GM19240 (cell line): ENCODE measurements around the gene HECTD2.
"Not testable (repeated sequence)": the region's sequence is repeated elsewhere in the genome, so short reads cannot be mapped to it uniquely, and the experiment has no call there.

Source experiments
- DNase-seq: peaks from one replicate; pipeline ENCODE4 v3.0.0; 2011; ENCODE audit warnings: low spot score; ENCODE audit not compliant: insufficient read length

Gene HECTD2

DNA sequence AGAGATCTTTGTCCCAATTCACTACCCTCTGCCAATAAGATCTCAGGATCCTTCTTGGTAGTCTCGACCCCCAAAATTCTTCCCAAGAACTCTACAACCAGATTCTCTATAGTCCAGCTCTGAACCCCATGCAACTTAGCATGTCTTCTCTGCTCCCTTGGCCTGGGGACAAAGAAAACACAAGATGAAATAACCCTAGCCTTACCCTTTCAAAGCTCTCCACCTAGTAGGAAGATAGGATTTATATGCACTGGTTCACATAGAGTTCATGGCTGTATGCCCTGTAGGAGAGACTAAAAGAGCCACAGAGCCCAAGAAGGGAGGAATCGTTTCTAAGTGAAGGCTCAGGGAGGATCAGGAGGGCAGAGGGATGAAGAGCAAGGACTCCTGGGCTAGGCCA, 126.6 kb downstream of the HECTD2 start:
- DNase-seq = no peak

DNA sequence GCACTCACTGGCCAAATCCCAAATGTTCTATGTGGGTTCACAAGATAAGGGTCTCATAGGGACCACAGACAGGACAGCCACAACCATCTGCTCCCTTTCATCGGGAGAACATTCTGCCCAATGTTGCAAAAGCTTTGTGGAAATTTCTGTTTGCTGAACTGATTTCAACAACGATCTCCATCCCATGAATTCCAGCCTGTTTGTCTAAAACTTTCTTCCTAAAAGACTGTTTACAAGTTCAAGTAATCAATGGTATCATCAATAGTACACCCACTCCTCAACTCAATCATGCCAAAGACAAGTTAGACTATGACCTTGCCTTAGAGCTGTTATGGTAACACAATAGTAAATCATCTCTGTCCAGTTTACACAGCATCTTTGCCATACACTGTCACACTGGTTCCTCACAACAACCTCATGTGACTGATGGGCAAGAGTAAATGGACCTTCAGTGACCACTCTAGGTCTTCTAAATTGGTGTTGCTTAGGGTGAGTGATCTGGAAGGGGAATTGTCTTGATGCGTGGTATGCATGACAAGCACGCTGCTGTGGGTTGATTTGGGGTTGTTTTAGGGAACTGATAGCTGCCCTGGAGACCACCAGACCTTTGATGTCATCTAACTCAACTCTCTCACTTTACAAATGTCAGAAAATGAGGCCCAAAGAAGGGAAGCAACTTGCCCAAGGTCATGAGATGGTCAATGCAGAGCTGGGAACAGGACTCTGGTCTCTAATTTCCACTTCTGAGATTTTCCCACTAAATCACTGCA, 127.7 kb downstream of the HECTD2 start:
- DNase-seq = no peak

DNA sequence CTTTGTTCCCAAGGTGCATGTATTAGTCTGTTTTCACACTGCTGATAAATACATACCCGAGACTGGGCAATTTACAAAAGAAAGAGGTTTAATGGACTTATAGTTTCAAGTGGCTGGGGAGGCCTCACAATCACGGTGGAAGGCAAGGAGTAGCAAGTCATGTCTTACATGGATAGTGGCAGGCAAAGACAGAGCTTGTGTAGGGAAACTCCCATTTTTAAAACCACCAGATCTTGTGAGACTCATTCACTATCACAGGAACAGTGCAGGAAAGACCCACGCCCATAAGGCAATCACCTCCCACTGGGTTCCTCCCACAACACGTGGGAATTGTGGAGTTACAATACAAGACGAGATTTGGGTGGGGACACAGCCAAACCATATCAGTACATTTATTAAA, 129.8 kb downstream of the HECTD2 start:
- no peak for DNase-seq

DNA sequence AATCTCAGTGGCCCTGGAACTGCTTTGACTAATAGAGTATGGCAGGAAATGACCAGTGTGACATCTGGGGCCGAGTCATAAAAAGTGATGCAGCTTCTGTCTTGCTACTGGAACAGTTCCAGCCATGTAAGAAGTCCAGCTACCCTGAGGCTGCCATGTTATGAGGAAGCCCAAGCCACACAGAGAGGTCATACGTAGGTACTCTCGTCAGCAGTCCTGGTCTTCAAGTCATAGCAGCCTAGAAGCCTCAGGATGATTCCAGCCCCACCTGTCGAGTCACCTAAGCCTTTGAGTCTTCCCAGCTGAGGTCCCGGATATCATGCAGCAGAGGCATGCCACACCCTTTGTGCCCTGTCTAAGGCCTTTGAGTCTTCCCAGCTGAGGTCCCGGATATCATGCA, 130.6 kb downstream of the HECTD2 start:
- no peak for DNase-seq

DNA sequence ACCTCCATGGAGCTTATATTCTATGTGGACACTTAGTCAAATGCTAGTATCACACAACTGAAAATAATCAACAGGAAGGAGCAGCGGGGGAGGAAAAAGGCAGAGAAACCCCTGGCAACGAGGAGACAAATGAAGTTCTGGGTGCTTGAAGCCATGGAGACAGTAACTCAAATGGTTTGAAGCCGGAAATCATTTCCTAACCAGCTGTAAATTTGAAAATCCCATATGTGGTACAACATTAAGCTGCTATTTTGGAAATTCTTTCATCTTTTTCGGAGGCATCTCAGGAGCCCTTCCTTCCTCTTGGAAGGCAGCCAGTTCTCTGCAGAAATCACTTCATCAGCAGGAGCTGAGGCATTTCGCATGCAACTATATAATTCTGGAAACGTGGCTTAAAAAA, 131.3 kb downstream of the HECTD2 start:
- no peak for DNase-seq

DNA sequence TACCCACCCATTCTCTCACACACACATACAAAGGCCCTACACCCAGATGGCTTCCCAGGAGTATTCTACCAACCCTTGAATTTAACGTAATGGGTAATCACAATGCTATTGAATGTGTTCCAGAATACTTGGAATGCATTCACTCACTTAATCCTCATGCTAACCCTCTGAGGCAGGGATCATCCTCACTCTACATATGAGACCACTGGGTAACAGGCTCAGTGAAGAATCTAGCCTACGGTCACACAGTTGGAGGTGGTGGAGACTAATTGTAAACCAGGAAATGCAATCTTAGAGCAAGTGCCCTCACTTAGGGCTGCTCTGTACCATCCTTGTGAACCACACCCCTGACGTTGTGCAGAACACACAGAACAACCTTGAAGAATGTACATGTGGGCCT, 135.2 kb downstream of the HECTD2 start:
- no peak for DNase-seq

DNA sequence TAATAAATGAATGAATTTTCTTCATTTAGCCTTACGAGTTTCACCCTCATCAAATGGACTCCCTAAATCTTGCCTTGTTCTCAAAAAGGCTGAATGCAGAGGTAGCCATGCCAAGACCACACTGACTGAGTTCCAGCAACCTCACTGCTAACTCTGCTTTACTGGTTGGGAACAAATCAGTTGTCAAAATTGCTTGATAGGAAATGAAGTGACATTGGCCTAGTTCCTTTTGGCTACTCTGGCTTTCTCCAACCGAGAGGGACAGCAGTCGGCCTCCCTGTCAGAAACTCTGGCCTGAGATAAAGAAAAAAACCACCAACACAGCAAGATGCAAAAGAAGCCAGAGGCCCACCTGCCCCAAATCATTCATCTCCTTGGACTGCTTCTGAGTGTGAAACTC, 135.7 kb downstream of the HECTD2 start:
- no peak for DNase-seq

DNA sequence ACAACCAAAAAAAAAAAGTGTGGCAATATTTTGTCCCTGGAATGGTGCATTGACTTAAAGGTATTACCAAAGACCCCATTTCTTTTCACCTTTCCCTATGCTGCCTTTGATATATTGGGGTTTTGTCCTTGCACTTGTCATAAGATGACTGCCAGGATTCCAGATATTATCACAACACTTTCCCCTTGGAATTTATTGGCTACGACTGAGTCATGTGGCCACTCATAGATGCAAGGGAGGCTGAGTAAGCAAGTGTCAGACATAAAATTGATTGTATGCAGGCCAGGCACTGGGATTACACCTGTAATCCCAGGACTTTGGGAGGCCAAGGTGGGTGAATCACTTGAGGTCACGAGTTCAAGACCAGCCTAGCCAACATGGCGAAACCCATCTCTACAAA, 139.1 kb downstream of the HECTD2 start:
- DNase-seq = no peak

DNA sequence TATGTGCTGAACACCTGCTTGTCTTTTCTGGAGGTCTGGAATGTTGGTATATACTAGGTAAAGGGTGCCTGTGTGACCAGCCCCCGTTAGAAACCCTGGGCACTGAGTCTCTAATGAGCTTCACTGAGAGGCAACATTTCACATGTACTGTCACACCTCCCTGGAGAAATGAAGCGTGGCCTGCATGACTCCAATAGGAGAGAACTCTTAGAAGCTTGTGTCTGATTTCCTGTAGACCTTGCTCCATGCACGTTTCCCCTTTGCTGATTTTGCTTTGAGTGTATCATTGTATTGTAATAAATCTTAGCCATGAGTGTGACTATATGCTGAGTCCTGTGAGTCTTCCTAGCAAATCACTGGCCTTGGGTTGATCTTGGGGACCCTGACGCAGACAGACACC, 139.9 kb downstream of the HECTD2 start:
- DNase-seq = no peak

DNA sequence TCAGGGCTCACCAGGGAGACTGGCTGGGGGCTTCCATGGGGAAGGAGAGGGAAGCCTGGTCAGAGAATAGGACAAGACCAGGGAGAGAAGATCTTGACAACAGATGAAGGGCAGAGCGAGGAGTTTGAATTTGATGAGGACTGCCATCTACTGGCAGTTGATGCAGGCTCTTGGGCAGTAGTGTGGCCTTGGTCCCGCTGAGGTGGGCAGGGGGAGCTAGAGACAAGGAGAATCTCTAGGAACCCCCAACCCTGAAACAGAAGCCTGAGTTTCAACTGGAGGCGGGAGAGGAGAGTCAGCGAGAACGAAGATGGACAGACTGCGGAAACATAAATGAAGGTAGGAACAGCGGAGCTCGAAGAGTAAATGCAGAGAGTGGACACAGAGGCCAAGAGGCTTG, 141.7 kb downstream of the HECTD2 start:
- no peak for DNase-seq

DNA sequence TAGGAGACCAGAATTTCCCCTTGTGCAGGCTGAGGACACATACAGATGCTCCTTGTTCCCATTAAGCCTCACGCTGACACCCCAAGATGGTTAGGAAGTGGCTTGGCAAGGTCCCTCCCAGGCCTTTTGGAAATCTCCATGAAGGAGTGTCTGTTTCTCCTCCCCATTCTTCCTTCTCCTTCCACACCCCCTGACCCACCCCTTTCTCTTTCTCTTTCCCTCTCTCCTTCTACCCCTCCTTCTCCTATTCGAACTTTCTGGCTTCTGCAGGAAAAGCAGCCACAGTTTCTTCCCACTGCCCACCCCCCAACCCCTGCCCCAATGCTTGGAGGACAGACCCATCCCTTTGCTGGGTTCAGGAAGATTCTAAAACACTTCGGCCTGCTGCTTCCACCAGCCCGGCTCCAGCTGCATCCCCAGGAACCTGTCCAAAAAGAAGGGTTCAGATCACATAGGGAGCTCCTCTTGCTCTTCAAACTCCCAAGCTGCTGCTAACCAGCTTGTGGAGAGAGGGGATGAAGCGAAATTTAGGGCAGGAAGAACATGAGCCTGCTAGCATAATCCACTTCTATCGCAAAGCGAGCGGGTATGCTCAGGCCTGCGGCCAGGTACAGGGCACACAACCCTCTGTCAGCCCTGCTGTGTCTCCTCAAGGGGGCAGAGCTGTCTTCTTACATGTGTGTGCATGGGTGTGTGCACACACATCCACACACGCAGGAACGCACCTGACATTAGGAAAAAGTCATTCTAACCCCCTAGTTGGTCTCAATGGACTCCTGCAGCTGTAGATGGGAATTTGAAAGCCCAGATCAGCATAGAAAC, 142.3 kb downstream of the HECTD2 start:
- DNase-seq = no peak

DNA sequence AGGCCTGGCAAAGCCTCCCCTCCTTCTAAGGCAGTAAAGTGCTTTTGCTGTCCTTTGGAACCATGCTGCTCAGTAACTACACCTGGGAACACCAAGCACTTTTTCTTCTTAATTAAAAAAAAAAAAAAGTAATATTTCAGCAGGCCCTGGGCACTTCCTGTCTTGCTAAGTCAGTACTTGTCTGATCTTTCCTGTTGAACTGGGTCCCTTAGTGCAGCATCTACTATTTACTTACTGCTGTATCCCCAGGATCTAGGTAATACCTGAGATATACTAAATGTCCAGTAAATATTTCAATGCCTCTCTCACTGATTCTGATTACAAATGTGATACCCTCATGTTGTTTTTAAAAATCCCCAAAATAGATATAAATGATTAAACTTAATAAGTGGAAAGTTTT, 145.3 kb downstream of the HECTD2 start:
- no peak for DNase-seq

DNA sequence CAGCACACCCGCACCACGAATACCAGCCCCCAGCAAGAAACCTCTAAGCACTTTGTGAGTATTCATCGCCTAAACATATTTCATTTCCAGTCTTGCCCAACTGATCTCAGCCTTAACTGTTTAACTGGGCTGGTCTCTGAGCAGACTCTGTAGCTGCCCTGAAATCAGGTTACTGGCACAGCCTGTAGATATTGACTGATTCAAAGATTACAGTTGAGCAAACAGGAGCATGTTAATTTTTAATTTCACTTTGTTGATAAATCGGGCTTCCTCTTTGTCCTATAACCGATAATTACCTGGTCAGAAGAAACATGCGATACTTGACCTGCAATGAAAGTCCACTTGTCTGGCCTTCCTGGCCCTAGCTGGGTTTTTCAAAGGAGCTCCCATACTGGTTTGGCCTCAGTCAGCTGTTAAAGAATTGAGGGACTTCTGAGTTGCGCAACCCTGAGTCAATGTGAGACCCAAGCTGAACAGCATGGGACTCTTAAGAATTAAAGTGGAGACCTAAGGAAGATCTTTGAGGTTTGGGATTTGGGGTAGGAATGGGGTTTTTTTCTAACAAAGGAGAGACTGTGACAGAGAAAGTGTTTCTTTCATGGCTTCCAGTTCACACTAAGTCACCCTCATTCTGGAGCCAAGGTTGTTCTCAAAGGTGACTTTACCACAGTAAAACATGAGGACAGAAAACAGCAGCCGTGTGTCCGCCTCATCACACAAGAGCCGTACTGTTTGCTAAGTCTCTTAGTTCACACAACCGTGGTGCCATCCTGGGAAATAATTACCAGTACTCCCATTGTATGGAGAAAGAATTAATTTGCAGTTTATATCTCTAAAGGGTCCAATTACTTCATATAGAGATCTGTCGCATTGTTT, 146.8 kb downstream of the HECTD2 start:
- no peak for DNase-seq

DNA sequence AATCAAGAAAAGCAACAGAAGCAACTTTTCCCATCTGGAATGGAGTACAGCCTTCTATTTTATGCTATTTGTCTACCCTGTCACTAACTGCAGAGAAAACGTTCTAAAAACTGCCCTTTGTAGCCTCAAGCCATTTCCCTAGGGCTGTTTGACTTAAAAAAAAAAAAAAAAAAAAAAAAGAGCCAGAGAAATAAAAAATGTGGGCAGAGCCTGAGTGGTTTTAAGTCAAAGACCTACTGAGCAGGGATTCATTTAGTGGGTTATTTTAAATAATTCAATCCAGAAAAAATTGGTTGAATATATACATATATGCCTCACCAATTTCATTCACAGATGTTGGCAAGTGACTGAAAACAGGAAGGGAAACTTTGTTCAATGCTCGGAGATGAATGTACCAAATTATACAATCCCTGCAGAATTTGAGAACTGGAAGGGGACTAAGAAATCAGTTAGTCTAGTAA, 147.5 kb downstream of the HECTD2 start:
- no peak for DNase-seq

DNA sequence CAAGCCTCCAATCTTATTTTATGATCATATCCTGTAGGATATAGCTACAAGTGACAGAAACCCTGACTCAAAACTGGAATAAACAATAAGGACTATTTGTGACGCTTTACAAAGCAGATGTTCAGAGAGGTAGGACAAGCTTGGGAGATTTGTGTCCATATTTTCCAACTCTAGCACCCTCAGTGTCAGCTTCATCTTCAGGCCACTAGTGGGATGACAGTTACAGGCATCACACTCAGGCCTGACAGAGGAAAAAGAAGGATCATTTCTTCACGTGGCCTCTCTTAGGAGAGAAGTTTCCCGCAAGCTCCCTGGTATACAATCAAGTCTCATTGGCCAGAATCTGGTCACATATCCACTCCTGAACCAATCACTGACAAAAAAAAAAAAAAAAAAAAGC, 148.3 kb downstream of the HECTD2 start:
- no peak for DNase-seq

DNA sequence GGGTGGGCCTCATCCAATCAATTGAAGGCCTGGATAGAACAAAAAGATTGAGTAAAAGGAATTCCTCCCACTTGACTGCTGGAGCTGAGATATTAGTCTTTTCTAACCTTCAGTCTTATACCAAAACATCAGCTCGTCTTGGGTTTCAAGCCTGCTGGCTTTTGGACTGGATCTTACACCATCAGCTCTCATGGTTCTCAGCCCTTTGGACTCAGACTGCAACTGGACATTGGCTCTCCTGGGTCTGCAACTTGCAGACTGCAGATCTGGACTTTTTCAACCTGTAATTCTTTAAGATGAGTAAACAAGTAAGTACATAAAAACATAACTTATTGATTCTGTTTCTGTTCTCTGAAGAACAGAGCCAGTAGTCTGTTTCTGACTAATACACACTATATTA, 149.0 kb downstream of the HECTD2 start:
- no peak for DNase-seq

DNA sequence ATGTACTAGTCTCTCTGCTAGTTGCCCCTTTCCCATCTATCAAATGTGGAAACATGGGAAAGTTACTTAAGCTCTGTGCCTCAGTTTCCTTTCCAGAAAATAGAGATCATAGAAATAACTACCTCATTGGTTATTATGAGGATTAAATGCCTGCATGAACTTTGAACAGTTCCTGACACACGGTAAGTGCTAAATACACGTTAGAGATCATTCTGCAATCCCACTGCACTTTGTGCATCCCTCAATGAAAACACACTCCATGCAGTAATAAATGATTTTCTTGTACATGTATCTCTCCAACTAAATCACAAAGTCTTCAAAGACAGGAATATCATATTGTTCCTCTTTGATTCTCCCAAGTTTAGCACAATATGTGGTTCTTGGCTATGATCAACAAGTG, 149.6 kb downstream of the HECTD2 start:
- DNase-seq = no peak

DNA sequence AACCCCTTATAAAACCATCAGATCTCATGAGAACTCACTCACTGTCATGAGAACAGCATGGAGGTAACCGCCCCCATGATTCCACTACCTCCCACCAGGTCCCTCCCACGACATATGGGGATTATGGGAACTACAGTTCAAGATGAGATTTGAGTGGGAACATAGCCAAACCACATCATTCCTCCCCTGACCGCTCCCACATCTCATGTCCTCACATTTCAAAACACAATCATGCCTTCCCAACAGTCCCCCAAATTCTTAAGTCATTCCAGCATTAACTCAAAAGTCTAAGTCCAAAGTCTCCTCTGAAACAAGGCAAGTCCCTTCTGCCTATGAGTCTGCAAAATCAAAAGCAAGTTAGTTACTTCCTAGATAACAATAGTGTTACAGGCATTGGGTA, 150.7 kb downstream of the HECTD2 start:
- DNase-seq = not testable (repeated sequence)

DNA sequence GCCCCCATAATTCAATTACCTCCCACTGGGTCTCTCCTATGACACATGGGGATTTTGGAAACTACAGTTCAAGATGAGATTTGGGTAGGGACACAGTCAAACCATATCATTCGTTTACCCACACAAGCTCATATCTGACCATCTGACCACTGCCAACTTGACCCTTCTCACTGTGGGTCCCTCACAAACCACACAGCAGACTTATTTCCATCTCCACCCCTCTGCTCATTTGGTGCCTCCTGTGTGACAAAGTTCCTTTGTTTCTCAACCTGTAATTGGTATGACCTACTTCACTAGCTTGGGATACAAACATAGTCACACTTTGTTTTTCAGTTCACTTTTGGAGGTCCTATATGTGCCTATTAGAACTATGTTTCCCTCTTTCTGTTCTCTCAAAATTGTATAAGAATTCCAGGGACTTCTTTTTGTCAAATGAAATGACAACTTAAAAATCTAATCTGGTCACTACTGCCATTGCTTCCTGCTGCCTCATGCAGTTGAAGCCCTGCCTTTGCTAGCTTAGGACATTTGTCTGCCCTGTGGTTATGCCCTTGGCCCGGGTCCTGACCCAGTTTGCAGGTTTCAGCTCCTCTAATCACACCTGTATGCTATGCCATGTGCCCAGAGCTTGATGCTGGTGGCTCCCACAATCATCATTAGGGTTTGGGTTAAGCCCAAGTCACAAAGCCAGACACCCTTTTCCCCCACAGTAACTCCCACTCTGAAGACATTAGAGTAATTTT, 152.9 kb downstream of the HECTD2 start:
- DNase-seq = no peak

DNA sequence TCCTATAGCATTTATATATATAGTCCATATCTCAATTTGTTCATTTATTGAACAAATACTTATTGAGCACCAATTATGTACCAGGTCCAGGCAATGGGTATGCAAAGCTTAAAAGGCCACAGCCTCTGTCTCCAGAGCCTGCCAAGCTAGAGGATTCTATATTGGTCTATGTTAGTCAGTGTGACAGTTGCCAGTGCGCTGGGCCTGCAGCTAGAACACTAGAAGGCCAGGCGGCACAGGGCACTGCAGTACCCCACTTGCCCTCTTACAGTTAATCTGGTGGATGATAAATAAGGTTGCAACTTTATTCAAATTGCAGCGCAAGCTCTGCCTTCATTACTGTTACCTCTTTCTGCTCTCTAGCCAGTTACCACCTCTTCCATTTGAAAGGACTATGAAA, 153.9 kb downstream of the HECTD2 start:
- DNase-seq = no peak
